GM21515 (cell line): ENCODE results near the gene STPG3.

Experiments used
- ATAC-seq: cut with Tn5 transposase; IDR thresholded peaks from one replicate; pipeline ENCODE4 v1.9.1; 2021; ENCODE audit not compliant: unreplicated experiment

STPG3 gene

GRCh38 chr9:137299938-137300337 lies 48.9 kb downstream of the STPG3 start:
- no peak for ATAC-seq

- no peak for ATAC-seq
Observed at GRCh38 chr9:137300567-137301080, 49.5 kb downstream of the STPG3 start.

- no peak for ATAC-seq
Observed at GRCh38 chr9:137301081-137301947, 50.2 kb downstream of the STPG3 start.

GRCh38 chr9:137302118-137302448 lies 51.0 kb downstream of the STPG3 start, which contains the start of gene NRARP:
Gene NRARP, minus strand, starts transcription at chr9:137302271. Its CDS starts 343 bp downstream, at chr9:137301928.
- ATAC-seq, result peak; percentile 68

GRCh38 chr9:137302449-137303150 lies 51.5 kb downstream of the STPG3 start:
- ATAC-seq, result peak; percentile 33
